ENCODE results near the gene FTO. TPM values are rescaled to one million over a fixed set of nuclear protein-coding genes. Genes with fewer than 3 reads are reported as not detected.
A peak's percentile ranks its signal among the peaks of the same experiment; 100 is the strongest.

Gene FTO
- total and polyA plus RNA-seq, 4 experiments from 2014 or later: 61.5 to 126 (median 69.7) TPM

- POLR2A ChIA-PET (ENCODE audit: partially characterized antibody): no interaction called here
- no peak for DNase-seq
- Mint-ChIP-seq H3K36me3 (peaks cover 36 to 59% of the 10 kb centered on the region in 2 donors), H3K27ac (no peak overlapping the region), H3K4me3 (no peak overlapping the region), H3K4me1 (no peaks in the 10 kb centered on the region), H3K9me3 (no peaks in the 10 kb centered on the region), H3K27me3 (no peaks in the 10 kb centered on the region)
- Histone ChIP-seq H3K27ac (ENCODE audit: low read depth, low read length) (no peak overlapping the region), H3K9me3 (ENCODE audit: control insufficient read depth in 1 of 2, low read length in 2 of 2) (no peaks in the 10 kb centered on the region), H3K4me1 (ENCODE audit: insufficient read depth, low read length) (no peaks in the 10 kb centered on the region), H3K4me3 (ENCODE audit: low read length in 2 of 2) (no peak overlapping the region), H3K36me3 (ENCODE audit: insufficient read depth, low read length) (peaks cover 16% of the 10 kb centered on the region), H3K27me3 (ENCODE audit: insufficient read depth, low read length) (no peaks in the 10 kb centered on the region)
- intact Hi-C loops (cut with micrococcal nuclease): no loop called here
- CTCF ChIA-PET (ENCODE audit: partially characterized antibody): no interaction called here
These were observed 411.6 kb downstream of the FTO start for GRCh38 chr16:54115558-54115957.

- Histone ChIP-seq H3K9me3 (ENCODE audit: control insufficient read depth in 1 of 2, low read length in 2 of 2) (no peaks in the 10 kb centered on the region), H3K36me3 (ENCODE audit: insufficient read depth, low read length) (peaks cover 16% of the 10 kb centered on the region), H3K4me1 (ENCODE audit: insufficient read depth, low read length) (no peaks in the 10 kb centered on the region), H3K27me3 (ENCODE audit: insufficient read depth, low read length) (no peaks in the 10 kb centered on the region), H3K27ac (ENCODE audit: low read depth, low read length) (no peak overlapping the region), H3K4me3 (ENCODE audit: low read length in 2 of 2) (no peak overlapping the region)
- peaks cover 36 to 59% of the 10 kb centered on the region in 2 donors for H3K36me3 Mint-ChIP-seq
- intact Hi-C loops (cut with micrococcal nuclease): no loop called here
- no peak for DNase-seq
- H3K27ac Mint-ChIP-seq: peak overlapping the region in 1 of 7 donors; percentile 34
- no peaks in the 10 kb centered on the region for H3K27me3 Mint-ChIP-seq
- ChIA-PET POLR2A (ENCODE audit: partially characterized antibody) (no interaction called here), CTCF (ENCODE audit: partially characterized antibody) (no interaction called here)
- no peak overlapping the region for H3K4me3 Mint-ChIP-seq
- H3K4me1 Mint-ChIP-seq: no peaks in the 10 kb centered on the region
- no peaks in the 10 kb centered on the region for H3K9me3 Mint-ChIP-seq
These were observed 412.2 kb downstream of the FTO start for GRCh38 chr16:54116124-54116655.

GRCh38 chr16:54118846-54119245, 414.9 kb downstream of the FTO start:
- Histone ChIP-seq H3K9me3 (ENCODE audit: control insufficient read depth in 1 of 2, low read length in 2 of 2) (no peaks in the 10 kb centered on the region), H3K4me3 (ENCODE audit: low read length in 2 of 2) (no peak overlapping the region), H3K27ac (ENCODE audit: low read depth, low read length) (no peak overlapping the region), H3K27me3 (ENCODE audit: insufficient read depth, low read length) (no peaks in the 10 kb centered on the region), H3K4me1 (ENCODE audit: insufficient read depth, low read length) (no peaks in the 10 kb centered on the region), H3K36me3 (ENCODE audit: insufficient read depth, low read length) (no peaks in the 10 kb centered on the region)
- no peaks in the 10 kb centered on the region for H3K27me3 Mint-ChIP-seq
- DNase-seq: no peak
- peaks cover 19 to 35% of the 10 kb centered on the region in 2 donors for H3K36me3 Mint-ChIP-seq
- intact Hi-C loops (cut with micrococcal nuclease): no loop called here
- H3K4me3 Mint-ChIP-seq: no peak overlapping the region
- H3K27ac Mint-ChIP-seq: no peak overlapping the region
- CTCF ChIA-PET (ENCODE audit: partially characterized antibody): no interaction called here
- no peaks in the 10 kb centered on the region for H3K4me1 Mint-ChIP-seq
- no peaks in the 10 kb centered on the region for H3K9me3 Mint-ChIP-seq
- POLR2A ChIA-PET (ENCODE audit: partially characterized antibody): no interaction called here

- Mint-ChIP-seq H3K27me3 (no peaks in the 10 kb centered on the region), H3K4me3 (no peak overlapping the region), H3K9me3 (no peaks in the 10 kb centered on the region), H3K4me1 (no peaks in the 10 kb centered on the region), H3K27ac (no peak overlapping the region), H3K36me3 (peaks cover 7 to 18% of the 10 kb centered on the region in 2 donors)
- ChIA-PET CTCF (ENCODE audit: partially characterized antibody) (no interaction called here), POLR2A (ENCODE audit: partially characterized antibody) (no interaction called here)
- Histone ChIP-seq H3K4me3 (ENCODE audit: low read length in 2 of 2) (no peak overlapping the region), H3K4me1 (ENCODE audit: insufficient read depth, low read length) (no peaks in the 10 kb centered on the region), H3K9me3 (ENCODE audit: control insufficient read depth in 1 of 2, low read length in 2 of 2) (no peaks in the 10 kb centered on the region), H3K27me3 (ENCODE audit: insufficient read depth, low read length) (no peaks in the 10 kb centered on the region), H3K27ac (ENCODE audit: low read depth, low read length) (no peak overlapping the region), H3K36me3 (ENCODE audit: insufficient read depth, low read length) (no peaks in the 10 kb centered on the region)
- intact Hi-C loops (cut with micrococcal nuclease): no loop called here
- no peak for DNase-seq
These were observed 417.0 kb downstream of the FTO start for GRCh38 chr16:54120846-54121480.

- no peak for DNase-seq
- H3K27me3 ChIP-seq (ENCODE audit: insufficient read depth, low read length): no peaks in the 10 kb centered on the region
- intact Hi-C loops (cut with micrococcal nuclease): no loop called here
- Mint-ChIP-seq H3K36me3 (peaks cover 5 to 16% of the 10 kb centered on the region in 2 donors), H3K4me3 (no peak overlapping the region), H3K9me3 (no peaks in the 10 kb centered on the region), H3K4me1 (no peaks in the 10 kb centered on the region), H3K27ac (no peak overlapping the region), H3K27me3 (no peaks in the 10 kb centered on the region)
- no peaks in the 10 kb centered on the region for H3K9me3 ChIP-seq (ENCODE audit: control insufficient read depth in 1 of 2, low read length in 2 of 2)
- H3K4me1 ChIP-seq (ENCODE audit: insufficient read depth, low read length): no peaks in the 10 kb centered on the region
- H3K27ac ChIP-seq (ENCODE audit: low read depth, low read length): no peak overlapping the region
- no peak overlapping the region for H3K4me3 ChIP-seq (ENCODE audit: low read length in 2 of 2)
- no peaks in the 10 kb centered on the region for H3K36me3 ChIP-seq (ENCODE audit: insufficient read depth, low read length)
- POLR2A ChIA-PET (ENCODE audit: partially characterized antibody): no interaction called here
- CTCF ChIA-PET (ENCODE audit: partially characterized antibody): no interaction called here
These were observed 417.8 kb downstream of the FTO start for GRCh38 chr16:54121539-54122295.

- Mint-ChIP-seq H3K27ac (no peak overlapping the region), H3K4me1 (peaks cover 0 to 4% (median 3%) of the 10 kb centered on the region in 4 donors), H3K4me3 (no peak overlapping the region), H3K36me3 (peaks cover 0 to 10% of the 10 kb centered on the region in 2 donors), H3K9me3 (peaks cover 0 to 2% (median 0%) of the 10 kb centered on the region in 8 donors), H3K27me3 (no peaks in the 10 kb centered on the region)
- Histone ChIP-seq H3K4me3 (ENCODE audit: low read length in 2 of 2) (no peak overlapping the region), H3K27ac (ENCODE audit: low read depth, low read length) (no peak overlapping the region), H3K4me1 (ENCODE audit: insufficient read depth, low read length) (no peaks in the 10 kb centered on the region), H3K27me3 (ENCODE audit: insufficient read depth, low read length) (no peaks in the 10 kb centered on the region), H3K36me3 (ENCODE audit: insufficient read depth, low read length) (no peaks in the 10 kb centered on the region), H3K9me3 (ENCODE audit: control insufficient read depth in 1 of 2, low read length in 2 of 2) (no peaks in the 10 kb centered on the region)
- intact Hi-C loops (cut with micrococcal nuclease): no loop called here
- ChIA-PET CTCF (ENCODE audit: partially characterized antibody) (no interaction called here), POLR2A (ENCODE audit: partially characterized antibody) (no interaction called here)
- no peak for DNase-seq
These were observed 419.8 kb downstream of the FTO start for GRCh38 chr16:54123766-54124165.

GRCh38 chr16:54125751-54126655, 422.0 kb downstream of the FTO start:
- no peak overlapping the region for H3K4me3 Mint-ChIP-seq
- Histone ChIP-seq H3K4me1 (ENCODE audit: insufficient read depth, low read length) (no peaks in the 10 kb centered on the region), H3K27ac (ENCODE audit: low read depth, low read length) (no peak overlapping the region), H3K4me3 (ENCODE audit: low read length in 2 of 2) (no peak overlapping the region), H3K9me3 (ENCODE audit: control insufficient read depth in 1 of 2, low read length in 2 of 2) (no peaks in the 10 kb centered on the region), H3K36me3 (ENCODE audit: insufficient read depth, low read length) (no peaks in the 10 kb centered on the region), H3K27me3 (ENCODE audit: insufficient read depth, low read length) (no peaks in the 10 kb centered on the region)
- no peak for DNase-seq
- ChIA-PET POLR2A (ENCODE audit: partially characterized antibody) (no interaction called here), CTCF (ENCODE audit: partially characterized antibody) (no interaction called here)
- H3K9me3 Mint-ChIP-seq: peaks cover 0 to 3% (median under 1%) of the 10 kb centered on the region in 8 donors
- H3K4me1 Mint-ChIP-seq: peaks cover 0 to 4% (median 3%) of the 10 kb centered on the region in 4 donors
- peaks cover 0 to 2% of the 10 kb centered on the region in 2 donors for H3K36me3 Mint-ChIP-seq
- intact Hi-C loops (cut with micrococcal nuclease): no loop called here
- H3K27ac Mint-ChIP-seq: no peak overlapping the region
- no peaks in the 10 kb centered on the region for H3K27me3 Mint-ChIP-seq

Data from CD4-positive, alpha-beta memory T cell (primary cell).